Progenitor cell of endocrine pancreas (in vitro differentiated cells): ENCODE measurements around the gene ABCC6. TPM values are rescaled to one million over a fixed set of nuclear protein-coding genes. Genes with fewer than 3 reads are reported as not detected.
"Not testable (repeated sequence)": the region's sequence is repeated elsewhere in the genome, so short reads cannot be mapped to it uniquely, and the experiment has no call there.

ENCODE experiments used
- DNase-seq: peaks from one replicate; pipeline ENCODE4 v3.0.0; 2021; ENCODE audit warnings: low spot score; ENCODE audit not compliant: unreplicated experiment
- H3K27ac Mint-ChIP-seq: 2 replicates; pipeline ENCODE4 v1.8.0; 2021; ENCODE audit warnings: mild to moderate bottlenecking, moderate library complexity, mixed read lengths
- H3K27me3 Mint-ChIP-seq: 2 replicates; pipeline ENCODE4 v1.8.0; 2021; ENCODE audit warnings: mixed read lengths
- H3K36me3 Mint-ChIP-seq: 2 replicates; pipeline ENCODE4 v1.8.0; 2022; ENCODE audit warnings: mixed read lengths; ENCODE audit not compliant: insufficient read depth
- H3K4me1 Mint-ChIP-seq: 2 replicates; pipeline ENCODE4 v1.8.0; 2021; ENCODE audit warnings: low read depth, mixed read lengths
- H3K4me3 Mint-ChIP-seq: 2 replicates; pipeline ENCODE4 v1.8.0; 2021; ENCODE audit warnings: low read depth, mild to moderate bottlenecking, moderate library complexity, mixed read lengths
- H3K9me3 Mint-ChIP-seq: 2 replicates; pipeline ENCODE4 v1.8.0; 2021; ENCODE audit warnings: low read depth, mixed read lengths
- total RNA-seq: library from RNA; stranded (reverse); gene quantifications from 2 replicates; pipeline ENCODE4 v1.2.1, GENCODE V29; 2021
- TF ChIP-seq, protein P1 (sequence below): fragments of 200-600 bp; sonication (generic); IDR thresholded peaks from one replicate; pipeline ENCODE4 v1.5.0; 2021; ENCODE audit warnings: antibody characterized with exemption, mild to moderate bottlenecking; ENCODE audit not compliant: unreplicated experiment

ABCC6 gene
- total RNA-seq, 1 donor from 2014 or later, result 9.8 TPM

DNA sequence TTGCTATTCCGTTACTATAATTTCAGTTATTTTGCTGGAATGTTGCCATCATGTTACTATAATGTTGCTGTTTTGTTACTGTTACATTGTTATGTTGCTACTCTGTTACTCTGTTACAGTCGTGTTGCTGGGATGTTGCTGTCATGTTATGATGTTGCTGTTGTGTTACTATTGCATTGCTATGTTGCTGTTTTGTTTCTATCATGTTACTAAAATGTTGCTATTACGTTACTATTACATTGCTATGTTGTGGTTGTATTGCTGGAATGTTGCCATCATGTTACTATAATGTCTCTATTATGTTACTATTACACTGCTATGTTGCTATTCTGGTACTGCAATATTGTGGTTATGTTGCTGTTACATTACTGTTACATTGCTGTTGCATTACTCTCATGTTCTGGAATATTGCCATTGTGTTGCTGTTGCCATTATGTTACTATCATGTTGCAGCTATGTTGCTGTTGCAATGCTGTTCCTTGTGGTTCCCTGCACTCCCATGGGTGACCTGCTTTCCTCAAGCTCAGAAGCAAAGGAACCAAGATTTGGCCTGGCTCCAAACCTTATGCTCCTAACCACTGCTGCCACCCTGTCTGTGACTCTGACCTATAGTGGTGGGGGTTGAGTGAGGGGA, 64.4 kb downstream of the ABCC6 start:
- H3K9me3 Mint-ChIP-seq, result peaks cover 14% of the 10 kb centered on the region
- DNase-seq, result no peak

DNA sequence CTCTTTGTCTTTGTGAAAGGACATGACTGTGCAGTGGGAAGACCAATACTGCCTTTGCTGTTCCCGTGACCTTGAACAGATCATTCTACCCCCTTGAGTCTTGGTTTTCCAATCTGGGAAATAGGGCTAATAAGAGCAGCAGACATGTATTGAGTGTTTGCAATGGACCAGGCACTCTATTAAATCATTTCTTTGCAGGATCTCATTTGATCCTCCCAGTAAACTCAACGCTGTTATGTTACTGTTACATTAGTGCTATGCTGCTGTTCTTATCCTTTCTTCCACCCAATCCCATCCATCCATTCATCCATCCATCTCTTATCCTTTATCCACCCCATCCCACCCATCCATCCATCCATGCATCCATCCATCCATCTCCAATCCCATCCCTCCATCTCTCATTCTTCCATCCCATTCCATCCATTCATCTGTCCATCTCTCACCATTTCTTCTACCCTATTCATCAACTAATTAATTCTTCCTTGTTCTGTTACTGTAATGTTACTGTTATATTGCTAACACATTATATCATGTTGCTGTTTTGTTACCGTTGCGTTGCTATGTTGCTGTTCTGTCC, 65.1 kb downstream of the ABCC6 start:
- TF ChIP-seq, protein P1, sequence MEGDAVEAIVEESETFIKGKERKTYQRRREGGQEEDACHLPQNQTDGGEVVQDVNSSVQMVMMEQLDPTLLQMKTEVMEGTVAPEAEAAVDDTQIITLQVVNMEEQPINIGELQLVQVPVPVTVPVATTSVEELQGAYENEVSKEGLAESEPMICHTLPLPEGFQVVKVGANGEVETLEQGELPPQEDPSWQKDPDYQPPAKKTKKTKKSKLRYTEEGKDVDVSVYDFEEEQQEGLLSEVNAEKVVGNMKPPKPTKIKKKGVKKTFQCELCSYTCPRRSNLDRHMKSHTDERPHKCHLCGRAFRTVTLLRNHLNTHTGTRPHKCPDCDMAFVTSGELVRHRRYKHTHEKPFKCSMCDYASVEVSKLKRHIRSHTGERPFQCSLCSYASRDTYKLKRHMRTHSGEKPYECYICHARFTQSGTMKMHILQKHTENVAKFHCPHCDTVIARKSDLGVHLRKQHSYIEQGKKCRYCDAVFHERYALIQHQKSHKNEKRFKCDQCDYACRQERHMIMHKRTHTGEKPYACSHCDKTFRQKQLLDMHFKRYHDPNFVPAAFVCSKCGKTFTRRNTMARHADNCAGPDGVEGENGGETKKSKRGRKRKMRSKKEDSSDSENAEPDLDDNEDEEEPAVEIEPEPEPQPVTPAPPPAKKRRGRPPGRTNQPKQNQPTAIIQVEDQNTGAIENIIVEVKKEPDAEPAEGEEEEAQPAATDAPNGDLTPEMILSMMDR, result no peak
- Mint-ChIP-seq H3K9me3 (peaks cover 14% of the 10 kb centered on the region), H3K4me3 (no peak overlapping the region), H3K36me3 (peaks cover 32% of the 10 kb centered on the region), H3K4me1 (no peaks in the 10 kb centered on the region), H3K27me3 (no peaks in the 10 kb centered on the region), H3K27ac (no peak overlapping the region)
- no peak for DNase-seq

More for the DNA sequence above, 64.4 kb downstream of the ABCC6 start:
- H3K4me3 Mint-ChIP-seq, result no peak overlapping the region
- H3K36me3 Mint-ChIP-seq, result peaks cover 32% of the 10 kb centered on the region
- H3K27me3 Mint-ChIP-seq, result no peaks in the 10 kb centered on the region
- no peak overlapping the region for H3K27ac Mint-ChIP-seq
- TF ChIP-seq, protein P1, result no peak
- H3K4me1 Mint-ChIP-seq, result no peaks in the 10 kb centered on the region

DNA sequence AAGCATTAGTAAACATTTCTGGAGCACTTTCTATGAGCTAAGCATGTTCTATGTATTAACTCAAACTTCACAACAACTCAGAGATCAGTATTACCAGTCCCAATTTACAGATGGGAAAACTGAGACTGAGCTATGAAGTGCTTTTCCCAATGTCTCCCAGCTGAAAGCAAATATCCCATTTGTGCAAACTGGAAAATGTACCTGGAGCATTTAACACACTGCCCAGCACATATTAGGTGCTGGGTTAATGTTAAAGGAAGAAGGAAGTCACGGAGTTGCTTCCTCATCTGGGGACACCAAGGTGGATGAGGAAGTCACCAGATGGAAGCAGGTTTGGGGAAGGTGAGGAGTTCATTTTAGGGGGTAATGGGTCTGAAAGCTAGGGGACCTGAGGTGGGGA, 66.1 kb downstream of the ABCC6 start:
- Mint-ChIP-seq H3K9me3 (peaks cover 14% of the 10 kb centered on the region), H3K27me3 (no peaks in the 10 kb centered on the region), H3K27ac (peak overlapping the region; percentile 58), H3K36me3 (peaks cover 28% of the 10 kb centered on the region), H3K4me3 (no peak overlapping the region), H3K4me1 (no peaks in the 10 kb centered on the region)
- TF ChIP-seq, protein P1, result no peak
- no peak for DNase-seq

DNA sequence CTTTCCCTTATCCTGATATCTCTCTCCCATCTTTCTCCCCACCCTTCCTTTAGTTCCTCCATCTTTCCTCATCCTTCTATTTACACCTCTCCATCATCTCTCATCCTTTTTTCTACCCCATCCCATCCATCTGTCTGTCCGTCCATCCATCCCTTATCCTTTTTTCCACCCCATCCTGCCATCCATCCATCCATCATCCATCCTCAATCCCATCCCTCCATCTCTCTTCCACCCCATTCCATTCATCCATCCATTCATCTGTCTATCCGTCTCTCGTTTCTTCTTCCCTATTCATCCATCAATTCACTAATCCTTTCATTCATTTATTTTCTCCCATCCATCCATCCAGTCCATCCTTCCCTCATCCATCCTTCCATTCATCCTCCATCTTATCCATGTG, 68.1 kb downstream of the ABCC6 start:
- Mint-ChIP-seq H3K36me3 (peaks cover 25% of the 10 kb centered on the region), H3K4me3 (no peak overlapping the region), H3K27me3 (no peaks in the 10 kb centered on the region), H3K4me1 (no peaks in the 10 kb centered on the region), H3K9me3 (peaks cover 14% of the 10 kb centered on the region), H3K27ac (no peak overlapping the region)
- DNase-seq, result no peak
- TF ChIP-seq, protein P1, result no peak

DNA sequence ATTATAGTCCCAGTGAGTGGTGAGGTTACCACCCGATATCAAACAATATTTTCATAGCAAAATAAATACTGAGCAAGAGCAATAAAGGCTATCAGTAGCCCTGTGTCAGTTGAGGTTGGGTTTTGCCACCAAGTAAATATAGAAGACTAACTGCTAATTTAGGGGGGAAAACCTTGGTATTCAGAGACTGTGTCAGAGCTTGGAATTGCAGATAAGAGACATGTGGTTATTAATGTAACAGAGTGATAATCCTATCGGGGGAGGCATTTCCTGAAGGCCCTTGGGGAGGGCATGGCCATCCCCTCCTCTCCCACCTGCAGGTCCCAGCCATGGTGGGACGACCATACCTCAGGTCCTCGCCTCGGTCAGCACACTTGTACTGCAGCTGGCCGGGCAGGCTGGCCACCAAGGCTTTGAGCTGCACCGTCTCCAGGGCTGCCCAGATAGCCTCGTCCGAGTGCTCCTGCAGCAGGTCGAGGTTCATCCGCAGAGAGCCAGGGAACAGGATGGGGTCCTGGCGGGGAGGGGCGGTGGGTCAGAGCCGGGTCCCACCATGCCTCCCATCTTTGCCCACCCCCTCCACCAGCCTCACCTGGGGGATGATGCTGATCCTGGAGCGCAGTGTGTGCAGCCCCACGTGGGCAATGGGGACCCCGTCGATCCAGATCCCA, 68.9 kb downstream of the ABCC6 start:
- Mint-ChIP-seq H3K4me3 (no peak overlapping the region), H3K4me1 (no peaks in the 10 kb centered on the region), H3K27me3 (no peaks in the 10 kb centered on the region), H3K36me3 (peaks cover 21% of the 10 kb centered on the region), H3K27ac (no peak overlapping the region), H3K9me3 (peaks cover 11% of the 10 kb centered on the region)
- no peak for DNase-seq
- TF ChIP-seq, protein P1, result no peak

DNA sequence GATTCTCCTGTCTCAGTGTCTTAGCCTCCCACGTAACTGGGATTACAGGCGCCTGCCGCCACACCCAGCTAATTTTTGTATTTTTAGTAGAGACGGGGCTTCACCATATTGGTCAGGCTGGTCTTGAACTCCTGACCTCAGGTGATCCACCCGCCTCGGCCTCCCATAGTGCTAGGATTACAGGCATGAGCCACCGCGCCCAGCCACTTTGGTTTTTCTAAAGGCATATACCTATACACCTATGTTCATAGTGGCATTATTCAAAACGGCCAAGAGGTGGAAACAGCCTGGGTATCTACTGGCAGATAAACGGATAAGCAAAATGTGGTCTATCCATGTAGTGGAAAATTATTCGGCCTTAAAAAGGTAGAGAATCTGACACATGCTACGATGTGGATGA, 70.3 kb downstream of the ABCC6 start:
- not testable (repeated sequence) for H3K4me1 Mint-ChIP-seq, H3K9me3 Mint-ChIP-seq, H3K27ac Mint-ChIP-seq, H3K4me3 Mint-ChIP-seq, DNase-seq, H3K27me3 Mint-ChIP-seq
- H3K36me3 Mint-ChIP-seq, result peaks cover 12% of the 10 kb centered on the region
